CD4-positive, alpha-beta T cell (primary cell): Measurements from ENCODE around the gene ANKRD17. TPM values are rescaled to one million over a fixed set of nuclear protein-coding genes. Genes with fewer than 3 reads are reported as not detected.
A peak's percentile ranks its signal among the peaks of the same experiment; 100 is the strongest.

Experiments
- ATAC-seq: fragments of 200-7000 bp; cut with Tn5 transposase; one replicate; pipeline ENCODE4 v1.10.0; 2022; ENCODE audit warnings: mild to moderate bottlenecking; ENCODE audit not compliant: poor library complexity
- CTCF ChIA-PET: fragments of 350-600 bp; sonication (Branson Sonifier 250); formaldehyde crosslinking; loops from one replicate; lab custom pipeline; 2021; ENCODE audit warnings: antibody characterized with exemption, inconsistent platforms; lab: Charles Lee
- POLR2A ChIA-PET: fragments of 350-600 bp; sonication (Branson Sonifier 250); formaldehyde crosslinking; loops from one replicate; lab custom pipeline; 2021; ENCODE audit warnings: antibody characterized with exemption, inconsistent platforms; lab: Charles Lee
- DNase-seq, 14 experiments: peaks; one replicate each; pipeline ENCODE4 v3.0.0-alpha.2; 2013 to 2020; ENCODE audit warnings: mixed read lengths in 2 of 14
- H3K27ac ChIP-seq, 2 donors: one replicate each; pipeline versions ENCODE4 v1.5.1 to v1.7.0; 2013; ENCODE audit warnings: low read length in 2 of 2, low read depth in 1 of 2, mild to moderate bottlenecking in 1 of 2
- H3K27me3 ChIP-seq, 2 experiments: 1 replicate in 1 of 2; 2 replicates in 1 of 2; pipeline versions ENCODE4 v1.6.1 to v1.7.0; 2013; ENCODE audit warnings: low read length in 2 of 2, control low read depth in 1 of 2, mild to moderate bottlenecking in 1 of 2, moderate library complexity in 1 of 2; ENCODE audit not compliant: insufficient read depth in 2 of 2, control insufficient read depth in 1 of 2
- H3K36me3 ChIP-seq: one replicate; pipeline ENCODE4 v1.6.1; 2013; ENCODE audit warnings: low read length, control low read depth; ENCODE audit not compliant: insufficient read depth
- H3K4me1 ChIP-seq: one replicate; pipeline ENCODE4 v1.6.1; 2013; ENCODE audit warnings: low read length, control low read depth; ENCODE audit not compliant: insufficient read depth
- H3K4me3 ChIP-seq: one replicate; pipeline ENCODE4 v1.5.1; 2013; ENCODE audit warnings: mild to moderate bottlenecking, low read length, moderate library complexity
- H3K9me3 ChIP-seq, 2 experiments: 1 replicate in 1 of 2; 2 replicates in 1 of 2; pipeline versions ENCODE4 v1.6.1 to v1.7.0; 2013; ENCODE audit warnings: low read length in 2 of 2, mild to moderate bottlenecking in 2 of 2, control low read depth in 1 of 2, moderate library complexity in 1 of 2; ENCODE audit not compliant: control insufficient read depth in 1 of 2, insufficient read depth in 1 of 2
- H3K27ac Mint-ChIP-seq: one replicate; pipeline ENCODE4 v1.8.0; 2020; ENCODE audit warnings: mixed read lengths
- H3K27me3 Mint-ChIP-seq: one replicate; pipeline ENCODE4 v1.8.0; 2021; ENCODE audit warnings: mixed read lengths
- H3K36me3 Mint-ChIP-seq: one replicate; pipeline ENCODE4 v1.8.0; 2021; ENCODE audit warnings: low read depth, mixed read lengths
- H3K4me1 Mint-ChIP-seq: one replicate; pipeline ENCODE4 v1.8.0; 2021; ENCODE audit warnings: low read depth, mixed read lengths
- H3K4me3 Mint-ChIP-seq: one replicate; pipeline ENCODE4 v1.8.0; 2020; ENCODE audit warnings: mild to moderate bottlenecking, mixed read lengths
- H3K9me3 Mint-ChIP-seq: one replicate; pipeline ENCODE4 v1.8.0; 2020; ENCODE audit warnings: mixed read lengths
- intact Hi-C, 2 experiments: fragments of 100-400 bp; cut with DNase I in 1 of 2; cut with micrococcal nuclease in 1 of 2; formaldehyde crosslinking; loops; one replicate each; pipeline versions ENCODE4 v1.15.1 to v1.9.0; 2023 to 2025; cut with DNase I, micrococcal nuclease
- total RNA-seq, 174 experiments: library from RNA in 2 of 174; stranded (reverse) in 2 of 174; gene quantifications; one replicate each; pipeline ENCODE4 v1.2.3 and lab custom pipeline; 2021 to 2026
- TF ChIP-seq, protein P1 (sequence below): fragments of 200-600 bp; IDR thresholded peaks from one replicate; pipeline ENCODE4 v1.8.0; 2022; ENCODE audit warnings: antibody characterized with exemption, mild to moderate bottlenecking

The ANKRD17 gene
- total RNA-seq, 2 experiments from 2014 or later: 31.9 to 34.1 TPM

DNA sequence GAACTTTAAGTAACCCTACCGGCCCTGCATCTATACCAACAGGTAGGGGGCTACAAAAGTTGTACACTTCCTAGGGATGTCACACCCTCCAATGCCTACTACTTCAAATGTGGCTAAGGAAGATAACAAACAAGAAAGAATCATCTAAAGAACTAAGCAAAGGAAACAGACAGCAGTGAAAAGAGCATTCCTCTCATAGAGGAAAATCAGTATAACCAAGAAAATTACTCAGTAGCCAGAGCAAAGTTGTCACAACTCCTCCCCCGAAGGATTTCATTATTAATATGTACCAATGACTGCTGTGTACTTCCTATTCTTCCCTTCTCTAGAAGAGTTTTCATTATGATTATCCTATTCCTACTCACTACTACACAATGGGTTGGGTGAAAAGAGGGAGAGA is 12.6 kb downstream of the ANKRD17 start:
- no peaks in the 10 kb centered on the region for H3K9me3 Mint-ChIP-seq
- H3K27ac ChIP-seq: no peak overlapping the region
- DNase-seq (no peak), ATAC-seq (no peak)
- H3K4me1 ChIP-seq: peaks cover 3% of the 10 kb centered on the region
- intact Hi-C loops: no loop called here
- no peaks in the 10 kb centered on the region for H3K27me3 Mint-ChIP-seq
- H3K4me3 Mint-ChIP-seq: no peak overlapping the region
- POLR2A ChIA-PET: no interaction called here
- no peak overlapping the region for H3K4me3 ChIP-seq
- no peaks in the 10 kb centered on the region for H3K9me3 ChIP-seq
- TF ChIP-seq, protein P1, sequence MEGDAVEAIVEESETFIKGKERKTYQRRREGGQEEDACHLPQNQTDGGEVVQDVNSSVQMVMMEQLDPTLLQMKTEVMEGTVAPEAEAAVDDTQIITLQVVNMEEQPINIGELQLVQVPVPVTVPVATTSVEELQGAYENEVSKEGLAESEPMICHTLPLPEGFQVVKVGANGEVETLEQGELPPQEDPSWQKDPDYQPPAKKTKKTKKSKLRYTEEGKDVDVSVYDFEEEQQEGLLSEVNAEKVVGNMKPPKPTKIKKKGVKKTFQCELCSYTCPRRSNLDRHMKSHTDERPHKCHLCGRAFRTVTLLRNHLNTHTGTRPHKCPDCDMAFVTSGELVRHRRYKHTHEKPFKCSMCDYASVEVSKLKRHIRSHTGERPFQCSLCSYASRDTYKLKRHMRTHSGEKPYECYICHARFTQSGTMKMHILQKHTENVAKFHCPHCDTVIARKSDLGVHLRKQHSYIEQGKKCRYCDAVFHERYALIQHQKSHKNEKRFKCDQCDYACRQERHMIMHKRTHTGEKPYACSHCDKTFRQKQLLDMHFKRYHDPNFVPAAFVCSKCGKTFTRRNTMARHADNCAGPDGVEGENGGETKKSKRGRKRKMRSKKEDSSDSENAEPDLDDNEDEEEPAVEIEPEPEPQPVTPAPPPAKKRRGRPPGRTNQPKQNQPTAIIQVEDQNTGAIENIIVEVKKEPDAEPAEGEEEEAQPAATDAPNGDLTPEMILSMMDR: no peak
- H3K4me1 Mint-ChIP-seq: peaks cover 80% of the 10 kb centered on the region
- peaks cover 44% of the 10 kb centered on the region for H3K36me3 Mint-ChIP-seq
- H3K36me3 ChIP-seq: peaks cover 10% of the 10 kb centered on the region
- no peaks in the 10 kb centered on the region for H3K27me3 ChIP-seq
- CTCF ChIA-PET: interaction anchor here (5.2 kb wide), 1 partner anchor 12 kb away, joined by 17 read pairs; the partner anchor contains the start of gene ANKRD17
- peak overlapping the region; percentile 3 for H3K27ac Mint-ChIP-seq

DNA sequence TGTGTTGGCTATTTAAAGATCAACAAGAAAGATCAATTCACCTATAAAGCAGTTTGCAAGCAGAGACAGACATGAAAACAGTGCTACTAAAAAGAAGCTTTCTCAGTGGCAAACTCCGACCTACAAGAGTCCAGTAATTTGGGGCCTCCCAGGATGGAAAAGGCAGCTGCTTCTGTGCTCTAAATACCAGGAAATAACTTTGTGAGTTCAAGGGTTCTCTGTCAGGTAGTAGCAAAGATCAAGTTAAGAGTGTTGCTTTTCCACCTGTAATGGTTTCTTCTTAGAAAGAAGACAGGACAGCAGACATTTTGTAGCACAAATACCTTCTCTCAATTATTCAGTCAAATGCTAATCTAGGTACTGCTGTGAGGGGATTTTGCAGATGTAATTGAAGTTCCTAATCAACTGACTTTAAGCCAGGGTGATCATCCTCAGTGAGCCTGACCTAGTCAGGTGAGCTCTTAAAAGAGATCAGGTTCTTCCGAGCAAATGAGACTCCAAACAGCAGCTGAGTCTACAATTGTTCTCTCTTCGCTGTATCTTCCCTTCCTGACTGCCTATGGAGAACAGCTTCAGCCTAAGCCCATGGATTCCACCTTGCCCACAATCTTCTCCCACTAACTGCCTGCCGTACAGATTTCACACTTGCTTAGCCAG is 13.5 kb downstream of the ANKRD17 start:
- H3K9me3 Mint-ChIP-seq: no peaks in the 10 kb centered on the region
- TF ChIP-seq, protein P1: no peak
- H3K36me3 Mint-ChIP-seq: peaks cover 37% of the 10 kb centered on the region
- H3K4me1 ChIP-seq: peaks cover 12% of the 10 kb centered on the region
- H3K9me3 ChIP-seq: no peaks in the 10 kb centered on the region
- intact Hi-C loops: no loop called here
- no peak overlapping the region for H3K4me3 ChIP-seq
- ATAC-seq (no peak), DNase-seq (no peak)
- ChIA-PET POLR2A (no interaction called here), CTCF (interaction anchor here (5.2 kb wide), 1 partner anchor 13 kb away, joined by 17 read pairs; the partner anchor contains the start of gene ANKRD17)
- no peak overlapping the region for H3K27ac Mint-ChIP-seq
- peaks cover 6% of the 10 kb centered on the region for H3K36me3 ChIP-seq
- H3K4me1 Mint-ChIP-seq: peaks cover 77% of the 10 kb centered on the region
- H3K4me3 Mint-ChIP-seq: no peak overlapping the region
- no peaks in the 10 kb centered on the region for H3K27me3 ChIP-seq
- no peak overlapping the region for H3K27ac ChIP-seq
- no peaks in the 10 kb centered on the region for H3K27me3 Mint-ChIP-seq

DNA sequence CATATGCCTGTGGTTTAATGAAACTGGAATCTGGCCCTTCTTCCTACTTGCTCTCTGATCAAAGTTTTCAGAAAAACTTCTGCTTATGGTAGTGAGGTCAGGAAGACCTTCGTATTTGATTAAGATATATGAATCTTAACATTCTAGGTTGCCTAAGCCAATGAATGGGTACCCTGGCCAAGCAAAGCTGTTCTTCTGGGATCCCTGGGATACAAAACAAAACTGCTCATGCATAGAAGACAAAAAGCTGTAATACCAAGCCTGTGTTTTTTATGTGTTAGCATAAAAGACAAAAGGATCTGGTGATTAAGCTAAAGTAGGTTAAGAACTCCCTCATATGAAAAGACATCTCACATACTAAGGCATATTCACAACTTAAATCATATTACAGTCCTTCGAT is 21.6 kb downstream of the ANKRD17 start:
- CTCF ChIA-PET: no interaction called here
- Mint-ChIP-seq H3K36me3 (peaks cover 60% of the 10 kb centered on the region), H3K4me1 (peaks cover 41% of the 10 kb centered on the region), H3K4me3 (no peak overlapping the region), H3K27me3 (no peaks in the 10 kb centered on the region), H3K9me3 (no peaks in the 10 kb centered on the region), H3K27ac (peak overlapping the region; percentile 25)
- no peak overlapping the region for H3K4me3 ChIP-seq
- POLR2A ChIA-PET: no interaction called here
- TF ChIP-seq, protein P1: no peak
- DNase-seq (no peak), ATAC-seq (no peak)
- H3K4me1 ChIP-seq: peaks cover 12% of the 10 kb centered on the region
- H3K27me3 ChIP-seq: no peaks in the 10 kb centered on the region
- peaks cover 15% of the 10 kb centered on the region for H3K36me3 ChIP-seq
- intact Hi-C loops: no loop called here
- no peaks in the 10 kb centered on the region for H3K9me3 ChIP-seq
- H3K27ac ChIP-seq: peak overlapping the region in 1 of 2 donors; percentile 9
